Ramos (cell line): ENCODE data around the gene GPN1.
"Not testable (repeated sequence)": the region's sequence is repeated elsewhere in the genome, so short reads cannot be mapped to it uniquely, and the experiment has no call there.

Source experiments
- in situ Hi-C: fragments of 300-500 bp; cut with MboI; formaldehyde crosslinking; loops from one replicate; pipeline ENCODE4 v1.14.3; 2022; ENCODE audit warnings: low sequenced_read_pairs; ENCODE audit not compliant: unreplicated experiment

GPN1 gene

GRCh38 chr2:27626323-27626722 lies 2.5 kb upstream of the GPN1 start:
- in situ Hi-C loops = not testable (repeated sequence)

- in situ Hi-C loops = not testable (repeated sequence)
Measured at GRCh38 chr2:27626921-27627320, 1.9 kb upstream of the GPN1 start.

DNA sequence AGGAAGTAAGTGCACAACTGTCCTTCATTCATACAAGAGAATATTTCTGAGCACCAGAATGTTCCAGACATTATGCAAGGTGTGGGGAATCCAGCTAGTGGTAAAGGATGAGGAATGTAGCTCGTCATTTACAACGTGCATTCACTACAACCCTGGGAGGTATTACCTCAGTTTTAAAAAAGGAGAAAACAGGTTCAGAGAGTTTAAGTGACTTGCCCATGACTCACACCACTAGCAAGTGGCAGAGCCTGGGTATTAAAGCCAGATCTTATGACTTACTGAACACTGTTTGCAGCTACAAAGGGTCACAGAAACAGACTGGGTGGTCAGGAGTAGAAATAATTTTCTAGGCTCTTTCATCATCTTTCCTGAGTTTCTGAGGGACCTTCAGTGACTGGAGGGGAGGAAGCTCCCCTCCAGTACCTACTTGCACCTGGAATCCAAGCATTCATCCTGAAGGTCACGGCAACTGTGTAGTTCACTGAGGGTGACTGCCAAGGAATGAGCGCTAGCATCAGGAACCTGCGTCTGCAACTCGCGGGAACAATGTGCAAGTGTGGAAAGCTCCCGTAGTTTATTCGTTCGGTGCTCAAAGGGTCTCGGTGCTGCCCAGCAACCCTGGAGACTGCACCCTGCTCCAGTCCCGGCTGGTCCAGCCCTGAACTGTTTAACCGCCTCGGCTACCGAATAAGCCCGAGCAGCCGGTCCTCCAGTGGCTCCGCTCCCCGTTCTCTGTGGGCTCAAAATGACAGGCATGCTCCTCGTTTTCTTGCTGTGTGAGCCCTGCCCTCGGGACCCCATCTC lies 685 bp upstream of the GPN1 start:
- in situ Hi-C loops = no loop called here

DNA sequence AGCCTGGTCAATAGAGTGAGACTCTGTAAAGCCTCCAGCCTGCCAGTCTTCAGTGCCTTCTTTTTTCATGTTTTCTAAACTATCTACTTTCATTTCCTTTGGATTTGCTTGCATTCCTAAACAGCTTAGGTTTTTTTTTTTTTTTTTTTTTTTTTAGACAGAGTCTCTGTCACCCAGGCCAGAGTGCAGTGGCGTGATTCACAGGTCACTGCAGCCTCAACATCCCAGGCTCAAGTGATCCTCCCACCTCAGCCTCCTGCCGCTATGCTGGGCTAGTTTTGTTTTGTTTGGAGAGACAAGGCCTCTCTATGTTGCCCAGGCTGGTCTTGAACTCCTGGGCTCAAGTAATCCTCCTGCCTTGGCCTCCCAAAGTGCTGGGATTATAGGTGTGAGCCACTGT lies 1.4 kb downstream of the GPN1 start:
- in situ Hi-C loops = not testable (repeated sequence)

DNA sequence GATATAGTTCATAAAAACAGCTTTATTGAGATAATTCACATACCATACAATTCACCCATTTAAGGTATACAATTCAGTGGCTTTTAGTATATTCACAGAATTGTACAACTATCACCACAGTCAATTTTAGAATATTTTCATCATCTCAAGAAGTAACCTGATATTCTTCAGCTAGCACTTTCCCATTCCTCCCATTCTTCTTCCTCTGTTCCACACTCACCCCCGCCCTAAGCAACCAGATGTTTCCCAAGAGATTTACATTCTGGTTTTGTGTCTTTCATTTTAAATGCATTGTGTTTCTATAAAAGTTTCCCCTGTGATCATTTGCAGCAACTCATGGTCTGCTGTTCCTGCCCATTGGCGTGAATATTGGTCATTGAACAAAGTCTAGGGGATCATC lies 5.4 kb downstream of the GPN1 start:
- in situ Hi-C loops = no loop called here

GRCh38 chr2:27636766-27637165 lies 7.9 kb downstream of the GPN1 start:
- in situ Hi-C loops = no loop called here

GRCh38 chr2:27638037-27638637 lies 9.3 kb downstream of the GPN1 start:
- in situ Hi-C loops = no loop called here

GRCh38 chr2:27638709-27639108 lies 9.9 kb downstream of the GPN1 start:
- in situ Hi-C loops = no loop called here

DNA sequence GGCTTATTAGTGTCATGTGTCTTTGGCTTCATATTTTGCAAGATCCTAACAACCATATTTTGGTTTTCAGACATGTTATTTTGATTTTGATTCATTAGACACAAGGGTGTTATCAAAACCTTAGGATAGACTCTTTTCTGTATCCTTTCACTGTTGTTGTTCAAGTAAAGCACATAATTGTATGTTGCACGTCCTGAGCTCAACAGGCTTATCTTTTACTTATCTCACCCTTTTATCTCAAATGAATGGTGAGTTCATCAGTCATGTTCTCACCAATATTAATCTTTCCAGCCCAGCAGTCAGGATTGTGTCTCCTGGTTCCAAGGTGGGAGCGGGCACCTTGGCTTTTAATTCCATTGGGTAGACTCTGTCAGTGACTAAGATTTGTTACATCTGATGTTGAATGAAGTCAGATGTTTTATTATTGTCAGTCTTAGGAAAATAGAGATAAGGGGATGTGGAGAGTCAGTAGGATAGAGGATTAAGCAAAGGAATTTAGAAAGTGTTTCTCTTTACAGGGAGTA lies 11.9 kb downstream of the GPN1 start:
- in situ Hi-C loops = no loop called here

- in situ Hi-C loops = no loop called here
Measured at GRCh38 chr2:27645197-27645596, 16.3 kb downstream of the GPN1 start.

GRCh38 chr2:27647289-27647688 lies 18.4 kb downstream of the GPN1 start:
- in situ Hi-C loops = no loop called here

DNA sequence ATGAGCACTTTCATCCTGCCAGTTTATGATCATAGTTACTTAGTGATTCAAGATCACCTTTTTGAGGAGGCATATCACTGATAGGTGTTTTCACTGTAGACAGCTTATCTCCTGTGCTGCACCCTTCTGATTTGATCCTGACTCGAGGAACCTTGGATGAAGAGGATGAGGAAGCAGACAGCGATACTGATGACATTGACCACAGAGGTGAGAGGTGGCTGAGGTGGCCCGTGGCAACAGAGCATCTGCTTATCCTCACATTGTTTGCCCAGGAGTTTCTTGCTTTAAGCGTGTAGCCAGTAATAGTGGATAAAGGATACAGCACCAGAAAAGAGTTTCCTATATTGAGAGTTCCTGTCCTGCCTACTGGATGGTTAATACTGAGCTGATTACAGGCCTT lies 18.9 kb downstream of the GPN1 start:
- in situ Hi-C loops = no loop called here

DNA sequence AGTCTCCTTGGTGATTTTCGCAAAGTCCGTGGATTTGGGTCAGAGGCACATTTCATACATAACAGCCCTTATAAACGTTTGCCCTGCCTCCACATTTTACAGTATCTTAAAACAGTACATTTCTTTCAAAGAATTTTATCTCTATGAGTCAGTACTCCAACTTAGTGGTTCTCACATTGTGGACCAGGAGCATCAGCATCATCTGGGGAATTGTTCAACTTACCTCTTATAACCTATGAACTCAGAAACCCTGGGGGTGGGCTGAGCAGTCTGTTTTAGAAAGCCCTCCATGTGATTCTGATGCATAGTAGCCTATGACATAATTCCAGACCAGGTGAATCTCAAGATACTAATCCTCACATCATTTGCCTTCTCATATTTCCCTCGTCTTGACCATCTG lies 22.2 kb downstream of the GPN1 start:
- in situ Hi-C loops = no loop called here

DNA sequence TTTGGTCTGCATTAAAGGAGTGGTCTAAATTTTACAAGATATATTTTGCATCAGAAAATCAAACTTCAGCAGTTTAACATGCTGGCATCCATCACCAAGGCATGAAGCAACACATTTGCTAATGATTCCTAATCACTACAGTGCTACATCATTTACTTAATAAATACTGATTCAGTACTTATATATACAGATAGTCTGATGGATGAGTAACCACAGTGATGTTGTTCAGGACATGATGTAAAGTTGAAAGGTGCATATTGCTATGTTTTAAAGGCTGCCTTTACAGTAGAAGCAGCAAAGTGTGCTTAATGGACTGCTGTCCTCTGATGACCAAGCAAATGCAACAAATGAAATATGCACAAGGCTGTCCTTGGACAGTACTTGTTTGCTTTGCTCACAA lies 23.5 kb downstream of the GPN1 start:
- in situ Hi-C loops = no loop called here

GRCh38 chr2:27652790-27653189 lies 23.9 kb downstream of the GPN1 start:
- in situ Hi-C loops = no loop called here

DNA sequence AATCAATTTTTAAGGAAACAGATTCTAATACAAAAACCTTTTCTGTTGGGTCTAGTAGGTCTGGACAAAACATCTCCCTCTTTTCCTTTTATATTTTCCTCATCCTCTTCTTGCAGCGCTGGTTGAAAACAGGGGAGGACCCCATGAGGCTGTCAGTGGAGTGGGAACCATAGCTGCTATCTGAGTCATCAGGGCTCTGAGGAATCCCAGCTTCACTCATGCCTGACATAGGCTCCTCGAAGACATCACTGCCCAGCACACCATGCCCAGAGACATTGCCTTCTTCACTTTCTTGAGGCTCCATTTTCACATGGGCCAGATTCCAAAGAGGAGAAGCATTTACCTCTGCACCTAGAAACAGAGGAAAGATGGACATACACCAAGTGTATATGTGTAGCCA lies 24.5 kb downstream of the GPN1 start:
- in situ Hi-C loops = no loop called here

DNA sequence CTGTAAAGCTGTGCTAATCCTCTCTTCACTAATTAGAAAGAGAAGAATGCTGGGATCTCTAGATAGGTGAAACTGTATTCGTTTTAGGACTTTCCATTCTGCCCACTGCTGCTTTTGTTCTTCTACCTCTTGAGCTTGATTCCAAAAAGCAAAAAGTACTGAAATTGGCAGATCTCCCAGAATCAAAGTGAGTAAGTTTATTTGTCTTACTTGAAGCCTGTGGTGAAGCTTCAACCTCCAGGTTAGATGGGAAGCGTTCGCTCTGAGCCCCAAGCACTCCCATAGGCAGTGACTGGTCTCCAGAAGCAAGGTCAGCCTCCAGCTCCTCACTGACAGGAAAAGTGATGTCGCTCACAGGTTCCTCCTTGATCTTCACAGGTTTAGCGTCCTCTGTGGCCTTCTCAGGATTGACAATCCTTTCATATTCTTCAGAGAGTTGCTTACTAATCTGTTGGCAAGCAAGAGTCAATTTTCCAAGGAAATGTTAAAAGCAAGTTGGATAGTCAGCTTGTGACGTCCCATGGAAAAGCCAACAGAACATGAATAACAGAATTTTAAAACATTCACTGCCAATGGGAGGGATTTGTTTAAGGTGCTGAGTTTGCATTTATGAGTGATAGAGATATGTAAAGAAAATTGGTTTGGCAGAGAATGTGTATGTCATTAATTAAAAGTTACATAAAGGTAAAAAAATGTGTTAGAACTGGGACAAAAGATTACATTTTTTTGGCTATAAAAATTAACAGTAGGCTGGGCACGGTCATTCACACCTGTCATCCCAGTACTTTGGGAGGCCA lies 26.5 kb downstream of the GPN1 start:
- in situ Hi-C loops = no loop called here

GRCh38 chr2:27661371-27661770 lies 32.5 kb downstream of the GPN1 start:
- in situ Hi-C loops = no loop called here

GRCh38 chr2:27663285-27664153 lies 34.7 kb downstream of the GPN1 start, which contains the start of the genes SLC4A1AP and SUPT7L:
Gene SLC4A1AP, plus strand, starts transcription at chr2:27663889. Its CDS starts 26 bp downstream, at chr2:27663915.
Gene SUPT7L, minus strand, starts transcription at chr2:27663614. Its CDS starts 1,422 bp downstream, at chr2:27662192.
- in situ Hi-C loops = no loop called here

DNA sequence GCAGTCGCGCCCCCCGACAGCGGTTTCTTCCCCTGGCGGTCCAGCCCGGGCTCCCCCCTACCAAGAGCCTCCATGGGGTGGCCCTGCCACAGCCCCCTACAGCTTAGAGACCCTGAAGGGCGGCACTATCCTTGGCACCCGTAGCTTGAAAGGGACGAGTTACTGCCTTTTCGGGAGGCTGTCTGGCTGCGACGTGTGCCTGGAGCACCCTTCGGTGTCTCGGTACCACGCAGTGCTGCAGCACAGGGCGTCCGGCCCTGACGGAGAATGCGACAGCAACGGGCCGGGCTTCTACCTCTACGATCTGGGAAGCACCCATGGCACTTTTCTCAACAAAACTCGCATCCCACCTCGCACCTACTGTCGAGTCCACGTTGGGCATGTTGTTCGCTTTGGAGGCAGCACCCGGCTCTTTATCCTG lies 35.3 kb downstream of the GPN1 start:
- in situ Hi-C loops = no loop called here
